ENCODE measurements around the gene PRICKLE2. TPM values are rescaled to one million over a fixed set of nuclear protein-coding genes. Genes with fewer than 3 reads are reported as not detected.

PRICKLE2 gene
- total and polyA plus RNA-seq, 2 experiments from 2014 or later = 1.1 to 12.5 TPM

DNA sequence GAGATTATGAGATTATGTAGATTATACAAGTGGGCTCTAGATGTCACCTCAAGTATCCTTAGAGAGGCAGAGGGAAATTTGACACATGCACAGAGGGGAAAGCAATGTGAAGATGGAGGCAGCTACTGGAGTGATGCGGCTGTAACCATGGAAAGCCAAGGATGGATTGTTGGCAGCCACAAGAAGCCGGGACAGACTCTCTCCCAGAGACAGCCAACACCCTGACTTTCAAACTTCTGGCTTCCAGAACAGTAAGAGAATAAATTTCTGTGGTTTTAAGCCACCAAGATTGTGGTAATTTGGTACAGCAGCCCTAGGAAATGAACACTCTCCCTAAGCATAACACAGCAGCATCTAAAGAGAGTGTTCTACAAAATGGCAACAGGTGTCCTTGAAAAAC is 34.4 kb upstream of the PRICKLE2 start:
- ATAC-seq = no peak
- H3K4me2 ChIP-seq = no peak overlapping the region

DNA sequence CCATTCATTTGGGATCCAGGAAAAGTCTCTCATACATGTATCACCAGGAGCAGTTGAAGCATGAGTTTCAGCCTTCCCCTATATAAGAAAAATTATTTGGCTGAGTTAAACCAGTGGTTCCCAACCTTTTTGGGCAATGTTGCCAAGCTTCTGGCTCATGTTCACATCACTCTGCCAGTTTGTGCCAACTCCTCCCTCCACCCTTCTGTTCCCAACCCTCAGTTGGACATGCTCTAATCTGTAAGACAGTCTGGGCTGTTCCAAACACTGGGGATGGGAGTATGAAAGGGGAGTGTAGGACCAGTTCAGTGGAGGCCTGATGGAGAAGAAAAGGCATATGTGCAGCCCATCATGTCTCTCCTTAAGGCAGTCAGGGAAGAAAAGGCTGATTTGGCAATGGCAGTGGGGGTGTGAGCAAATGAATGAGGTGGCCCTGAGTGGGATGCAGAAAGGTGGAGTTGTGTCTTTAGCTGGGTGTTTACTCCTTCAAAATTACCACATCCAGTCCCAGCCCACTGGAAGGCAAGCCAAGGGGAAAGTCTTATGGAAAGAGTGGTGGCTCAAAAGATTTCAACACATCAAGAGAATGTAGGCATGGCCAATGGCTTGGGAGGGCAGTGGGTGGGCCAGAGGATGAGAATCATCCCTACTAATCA is 32.0 kb upstream of the PRICKLE2 start:
- DNase-seq (ENCODE audit: low spot score) = no peak
- Histone ChIP-seq H4K20me1 (replicated peaks; ENCODE audit: insufficient read depth) (no peaks in the 10 kb centered on the region), H3K27me3 (ENCODE audit: insufficient read depth) (no peaks in the 10 kb centered on the region), H2AFZ (no peak overlapping the region), H3K4me1 (ENCODE audit: insufficient read depth) (no peaks in the 10 kb centered on the region), H3F3A (replicated peaks; ENCODE audit: low read depth) (no peaks in the 10 kb centered on the region), H3K27ac (ENCODE audit: low read depth) (no peak overlapping the region), H3K4me2 (no peak overlapping the region), H3K9me2 (ENCODE audit: insufficient read depth) (no peaks in the 10 kb centered on the region; the same call in 1 of the 2 replicates), H3K4me3 (no peak overlapping the region), H3K79me2 (replicated peaks; ENCODE audit: insufficient read depth) (no peaks in the 10 kb centered on the region; the same call in 1 of the 2 replicates), H3K36me3 (ENCODE audit: insufficient read depth) (no peaks in the 10 kb centered on the region)
- Mint-ChIP-seq H3K9me3 (no peaks in the 10 kb centered on the region), H3K4me3 (no peak overlapping the region), H3K4me1 (no peaks in the 10 kb centered on the region), H3K27ac (no peak overlapping the region), H3K36me3 (ENCODE audit: low read depth) (no peaks in the 10 kb centered on the region), H3K27me3 (ENCODE audit: insufficient read depth, low read depth, poor library complexity) (peaks cover 2% of the 10 kb centered on the region)
- no peak for ATAC-seq
- TF ChIP-seq CREB1 (CRISPR knock-in tag; IDR thresholded peaks at IDR 0.05; ENCODE audit: low read depth) = no peak
- no peak for TF ChIP-seq NANOG (IDR thresholded peaks at IDR 0.05; ENCODE audit: borderline replicate concordance)
- TF ChIP-seq, protein P1, sequence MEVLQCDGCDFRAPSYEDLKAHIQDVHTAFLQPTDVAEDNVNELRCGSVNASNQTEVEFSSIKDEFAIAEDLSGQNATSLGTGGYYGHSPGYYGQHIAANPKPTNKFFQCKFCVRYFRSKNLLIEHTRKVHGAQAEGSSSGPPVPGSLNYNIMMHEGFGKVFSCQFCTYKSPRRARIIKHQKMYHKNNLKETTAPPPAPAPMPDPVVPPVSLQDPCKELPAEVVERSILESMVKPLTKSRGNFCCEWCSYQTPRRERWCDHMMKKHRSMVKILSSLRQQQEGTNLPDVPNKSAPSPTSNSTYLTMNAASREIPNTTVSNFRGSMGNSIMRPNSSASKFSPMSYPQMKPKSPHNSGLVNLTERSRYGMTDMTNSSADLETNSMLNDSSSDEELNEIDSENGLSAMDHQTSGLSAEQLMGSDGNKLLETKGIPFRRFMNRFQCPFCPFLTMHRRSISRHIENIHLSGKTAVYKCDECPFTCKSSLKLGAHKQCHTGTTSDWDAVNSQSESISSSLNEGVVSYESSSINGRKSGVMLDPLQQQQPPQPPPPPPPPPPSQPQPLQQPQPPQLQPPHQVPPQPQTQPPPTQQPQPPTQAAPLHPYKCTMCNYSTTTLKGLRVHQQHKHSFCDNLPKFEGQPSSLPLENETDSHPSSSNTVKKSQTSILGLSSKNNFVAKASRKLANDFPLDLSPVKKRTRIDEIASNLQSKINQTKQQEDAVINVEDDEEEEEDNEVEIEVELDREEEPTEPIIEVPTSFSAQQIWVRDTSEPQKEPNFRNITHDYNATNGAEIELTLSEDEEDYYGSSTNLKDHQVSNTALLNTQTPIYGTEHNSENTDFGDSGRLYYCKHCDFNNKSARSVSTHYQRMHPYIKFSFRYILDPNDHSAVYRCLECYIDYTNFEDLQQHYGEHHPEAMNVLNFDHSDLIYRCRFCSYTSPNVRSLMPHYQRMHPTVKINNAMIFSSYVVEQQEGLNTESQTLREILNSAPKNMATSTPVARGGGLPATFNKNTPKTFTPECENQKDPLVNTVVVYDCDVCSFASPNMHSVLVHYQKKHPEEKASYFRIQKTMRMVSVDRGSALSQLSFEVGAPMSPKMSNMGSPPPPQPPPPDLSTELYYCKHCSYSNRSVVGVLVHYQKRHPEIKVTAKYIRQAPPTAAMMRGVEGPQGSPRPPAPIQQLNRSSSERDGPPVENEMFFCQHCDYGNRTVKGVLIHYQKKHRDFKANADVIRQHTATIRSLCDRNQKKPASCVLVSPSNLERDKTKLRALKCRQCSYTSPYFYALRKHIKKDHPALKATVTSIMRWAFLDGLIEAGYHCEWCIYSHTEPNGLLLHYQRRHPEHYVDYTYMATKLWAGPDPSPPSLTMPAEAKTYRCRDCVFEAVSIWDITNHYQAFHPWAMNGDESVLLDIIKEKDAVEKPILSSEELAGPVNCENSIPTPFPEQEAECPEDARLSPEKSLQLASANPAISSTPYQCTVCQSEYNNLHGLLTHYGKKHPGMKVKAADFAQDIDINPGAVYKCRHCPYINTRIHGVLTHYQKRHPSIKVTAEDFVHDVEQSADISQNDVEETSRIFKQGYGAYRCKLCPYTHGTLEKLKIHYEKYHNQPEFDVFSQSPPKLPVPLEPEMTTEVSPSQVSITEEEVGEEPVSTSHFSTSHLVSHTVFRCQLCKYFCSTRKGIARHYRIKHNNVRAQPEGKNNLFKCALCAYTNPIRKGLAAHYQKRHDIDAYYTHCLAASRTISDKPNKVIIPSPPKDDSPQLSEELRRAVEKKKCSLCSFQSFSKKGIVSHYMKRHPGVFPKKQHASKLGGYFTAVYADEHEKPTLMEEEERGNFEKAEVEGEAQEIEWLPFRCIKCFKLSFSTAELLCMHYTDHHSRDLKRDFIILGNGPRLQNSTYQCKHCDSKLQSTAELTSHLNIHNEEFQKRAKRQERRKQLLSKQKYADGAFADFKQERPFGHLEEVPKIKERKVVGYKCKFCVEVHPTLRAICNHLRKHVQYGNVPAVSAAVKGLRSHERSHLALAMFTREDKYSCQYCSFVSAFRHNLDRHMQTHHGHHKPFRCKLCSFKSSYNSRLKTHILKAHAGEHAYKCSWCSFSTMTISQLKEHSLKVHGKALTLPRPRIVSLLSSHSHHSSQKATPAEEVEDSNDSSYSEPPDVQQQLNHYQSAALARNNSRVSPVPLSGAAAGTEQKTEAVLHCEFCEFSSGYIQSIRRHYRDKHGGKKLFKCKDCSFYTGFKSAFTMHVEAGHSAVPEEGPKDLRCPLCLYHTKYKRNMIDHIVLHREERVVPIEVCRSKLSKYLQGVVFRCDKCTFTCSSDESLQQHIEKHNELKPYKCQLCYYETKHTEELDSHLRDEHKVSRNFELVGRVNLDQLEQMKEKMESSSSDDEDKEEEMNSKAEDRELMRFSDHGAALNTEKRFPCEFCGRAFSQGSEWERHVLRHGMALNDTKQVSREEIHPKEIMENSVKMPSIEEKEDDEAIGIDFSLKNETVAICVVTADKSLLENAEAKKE (CRISPR knock-in tag; IDR thresholded peaks at IDR 0.05) = no peak
- no peak for TF ChIP-seq ZNF331 (CRISPR knock-in tag; IDR thresholded peaks at IDR 0.05; ENCODE audit: low read depth)
- TF ChIP-seq ZNF114 (CRISPR knock-in tag; IDR thresholded peaks at IDR 0.05) = no peak

More for the DNA sequence above, 34.4 kb upstream of the PRICKLE2 start:
- H3K4me1 ChIP-seq (ENCODE audit: insufficient read depth) = no peaks in the 10 kb centered on the region
- no peak overlapping the region for H3K4me3 ChIP-seq
- no peaks in the 10 kb centered on the region for H3K9me3 Mint-ChIP-seq
- H4K20me1 ChIP-seq (replicated peaks; ENCODE audit: insufficient read depth) = no peaks in the 10 kb centered on the region
- no peaks in the 10 kb centered on the region; the same call in 2 of the 3 replicates for H3K4me1 Mint-ChIP-seq
- no peak for DNase-seq (ENCODE audit: low spot score)
- no peaks in the 10 kb centered on the region for H3F3A ChIP-seq (replicated peaks; ENCODE audit: low read depth)
- no peak overlapping the region for H3K27ac ChIP-seq (ENCODE audit: low read depth)
- no peaks in the 10 kb centered on the region for H3K27me3 Mint-ChIP-seq (ENCODE audit: insufficient read depth, low read depth, poor library complexity)
- no peaks in the 10 kb centered on the region for H3K36me3 ChIP-seq (ENCODE audit: insufficient read depth)
- no peaks in the 10 kb centered on the region; the same call in 1 of the 2 replicates for H3K79me2 ChIP-seq (replicated peaks; ENCODE audit: insufficient read depth)
- TF ChIP-seq, protein P2, sequence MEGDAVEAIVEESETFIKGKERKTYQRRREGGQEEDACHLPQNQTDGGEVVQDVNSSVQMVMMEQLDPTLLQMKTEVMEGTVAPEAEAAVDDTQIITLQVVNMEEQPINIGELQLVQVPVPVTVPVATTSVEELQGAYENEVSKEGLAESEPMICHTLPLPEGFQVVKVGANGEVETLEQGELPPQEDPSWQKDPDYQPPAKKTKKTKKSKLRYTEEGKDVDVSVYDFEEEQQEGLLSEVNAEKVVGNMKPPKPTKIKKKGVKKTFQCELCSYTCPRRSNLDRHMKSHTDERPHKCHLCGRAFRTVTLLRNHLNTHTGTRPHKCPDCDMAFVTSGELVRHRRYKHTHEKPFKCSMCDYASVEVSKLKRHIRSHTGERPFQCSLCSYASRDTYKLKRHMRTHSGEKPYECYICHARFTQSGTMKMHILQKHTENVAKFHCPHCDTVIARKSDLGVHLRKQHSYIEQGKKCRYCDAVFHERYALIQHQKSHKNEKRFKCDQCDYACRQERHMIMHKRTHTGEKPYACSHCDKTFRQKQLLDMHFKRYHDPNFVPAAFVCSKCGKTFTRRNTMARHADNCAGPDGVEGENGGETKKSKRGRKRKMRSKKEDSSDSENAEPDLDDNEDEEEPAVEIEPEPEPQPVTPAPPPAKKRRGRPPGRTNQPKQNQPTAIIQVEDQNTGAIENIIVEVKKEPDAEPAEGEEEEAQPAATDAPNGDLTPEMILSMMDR (conservative IDR thresholded peaks at IDR 0.05; ENCODE audit: low read depth in 2 of 2) = no peak
- TF ChIP-seq EZH2phosphoT487 (IDR thresholded peaks at IDR 0.05; ENCODE audit: unreplicated experiment) = no peak
- TF ChIP-seq, protein P3, sequence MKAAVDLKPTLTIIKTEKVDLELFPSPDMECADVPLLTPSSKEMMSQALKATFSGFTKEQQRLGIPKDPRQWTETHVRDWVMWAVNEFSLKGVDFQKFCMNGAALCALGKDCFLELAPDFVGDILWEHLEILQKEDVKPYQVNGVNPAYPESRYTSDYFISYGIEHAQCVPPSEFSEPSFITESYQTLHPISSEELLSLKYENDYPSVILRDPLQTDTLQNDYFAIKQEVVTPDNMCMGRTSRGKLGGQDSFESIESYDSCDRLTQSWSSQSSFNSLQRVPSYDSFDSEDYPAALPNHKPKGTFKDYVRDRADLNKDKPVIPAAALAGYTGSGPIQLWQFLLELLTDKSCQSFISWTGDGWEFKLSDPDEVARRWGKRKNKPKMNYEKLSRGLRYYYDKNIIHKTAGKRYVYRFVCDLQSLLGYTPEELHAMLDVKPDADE (IDR thresholded peaks at IDR 0.05) = no peak
- TF ChIP-seq EZH2 (IDR thresholded peaks at IDR 0.05; ENCODE audit: low read depth, unreplicated experiment) = no peak
- TF ChIP-seq JUNB (IDR thresholded peaks at IDR 0.05; ENCODE audit: unreplicated experiment) = no peak
- TF ChIP-seq ZNF114 (CRISPR knock-in tag; IDR thresholded peaks at IDR 0.05) = no peak
- no peak overlapping the region for H3K4me3 Mint-ChIP-seq
- H3K9me2 ChIP-seq (ENCODE audit: insufficient read depth) = no peaks in the 10 kb centered on the region; the same call in 1 of the 2 replicates
- no peak overlapping the region for H2AFZ ChIP-seq
- H3K36me3 Mint-ChIP-seq (ENCODE audit: low read depth) = no peaks in the 10 kb centered on the region
- no peak overlapping the region for H3K27ac Mint-ChIP-seq
- H3K27me3 ChIP-seq (ENCODE audit: insufficient read depth) = no peaks in the 10 kb centered on the region

Data from GM23338 (cell line).